ENCODE results near the gene TSPAN14. TPM values are rescaled to one million over a fixed set of nuclear protein-coding genes. Genes with fewer than 3 reads are reported as not detected.

Gene TSPAN14
- total and polyA plus RNA-seq, 2 of the 13 experiments (the other 11 are each of a cell fraction or from before 2014, with no cell fraction given) = 24.1 to 80.6 TPM

GRCh38 chr10:80411267-80411668 is 42.8 kb upstream of the TSPAN14 start (continued):
- no peak for TF ChIP-seq NAIF1 (CRISPR knock-in tag; IDR thresholded peaks at IDR 0.05; ENCODE audit: borderline replicate concordance)
- TF ChIP-seq, protein P1, sequence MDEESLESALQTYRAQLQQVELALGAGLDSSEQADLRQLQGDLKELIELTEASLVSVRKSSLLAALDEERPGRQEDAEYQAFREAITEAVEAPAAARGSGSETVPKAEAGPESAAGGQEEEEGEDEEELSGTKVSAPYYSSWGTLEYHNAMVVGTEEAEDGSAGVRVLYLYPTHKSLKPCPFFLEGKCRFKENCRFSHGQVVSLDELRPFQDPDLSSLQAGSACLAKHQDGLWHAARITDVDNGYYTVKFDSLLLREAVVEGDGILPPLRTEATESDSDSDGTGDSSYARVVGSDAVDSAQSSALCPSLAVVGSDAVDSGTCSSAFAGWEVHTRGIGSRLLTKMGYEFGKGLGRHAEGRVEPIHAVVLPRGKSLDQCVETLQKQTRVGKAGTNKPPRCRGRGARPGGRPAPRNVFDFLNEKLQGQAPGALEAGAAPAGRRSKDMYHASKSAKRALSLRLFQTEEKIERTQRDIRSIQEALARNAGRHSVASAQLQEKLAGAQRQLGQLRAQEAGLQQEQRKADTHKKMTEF (CRISPR knock-in tag; IDR thresholded peaks at IDR 0.05) = peak; percentile 44; the same call in 1 of the 2 replicates
- 0 out of 2 replicates have a peak, but pooled peaks have one; percentile 38 for TF ChIP-seq ZMAT3 (CRISPR knock-in tag; conservative IDR thresholded peaks at IDR 0.05)
- no peak for TF ChIP-seq ZNF18 (CRISPR knock-in tag; IDR thresholded peaks at IDR 0.05; ENCODE audit: insufficient replicate concordance)
- TF ChIP-seq GATA4 (IDR thresholded peaks at IDR 0.05; ENCODE audit: borderline replicate concordance, low read depth) = no peak
- TF ChIP-seq, protein P2, sequence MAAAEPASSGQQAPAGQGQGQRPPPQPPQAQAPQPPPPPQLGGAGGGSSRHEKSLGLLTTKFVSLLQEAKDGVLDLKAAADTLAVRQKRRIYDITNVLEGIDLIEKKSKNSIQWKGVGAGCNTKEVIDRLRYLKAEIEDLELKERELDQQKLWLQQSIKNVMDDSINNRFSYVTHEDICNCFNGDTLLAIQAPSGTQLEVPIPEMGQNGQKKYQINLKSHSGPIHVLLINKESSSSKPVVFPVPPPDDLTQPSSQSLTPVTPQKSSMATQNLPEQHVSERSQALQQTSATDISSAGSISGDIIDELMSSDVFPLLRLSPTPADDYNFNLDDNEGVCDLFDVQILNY (CRISPR knock-in tag; conservative IDR thresholded peaks at IDR 0.05) = no peak
- TF ChIP-seq SIN3B (IDR thresholded peaks at IDR 0.05; ENCODE audit: low read length) = no peak
- TF ChIP-seq ZNF296 (CRISPR knock-in tag; conservative IDR thresholded peaks at IDR 0.05) = no peak
- TF ChIP-seq CEBPG (CRISPR knock-in tag; IDR thresholded peaks at IDR 0.05) = no peak
- TF ChIP-seq ZFP90 (CRISPR knock-in tag; IDR thresholded peaks at IDR 0.05; ENCODE audit: borderline replicate concordance) = no peak
- TF ChIP-seq NFE2 (CRISPR knock-in tag; IDR thresholded peaks at IDR 0.05) = no peak
- TF ChIP-seq, protein P3, sequence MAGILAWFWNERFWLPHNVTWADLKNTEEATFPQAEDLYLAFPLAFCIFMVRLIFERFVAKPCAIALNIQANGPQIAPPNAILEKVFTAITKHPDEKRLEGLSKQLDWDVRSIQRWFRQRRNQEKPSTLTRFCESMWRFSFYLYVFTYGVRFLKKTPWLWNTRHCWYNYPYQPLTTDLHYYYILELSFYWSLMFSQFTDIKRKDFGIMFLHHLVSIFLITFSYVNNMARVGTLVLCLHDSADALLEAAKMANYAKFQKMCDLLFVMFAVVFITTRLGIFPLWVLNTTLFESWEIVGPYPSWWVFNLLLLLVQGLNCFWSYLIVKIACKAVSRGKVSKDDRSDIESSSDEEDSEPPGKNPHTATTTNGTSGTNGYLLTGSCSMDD (CRISPR knock-in tag; IDR thresholded peaks at IDR 0.05) = no peak
- no peak for TF ChIP-seq KLF13 (CRISPR knock-in tag; IDR thresholded peaks at IDR 0.05)
- no peak for TF ChIP-seq MEIS1 (CRISPR knock-in tag; IDR thresholded peaks at IDR 0.05; ENCODE audit: borderline replicate concordance)
- TF ChIP-seq HMG20A (CRISPR knock-in tag; IDR thresholded peaks at IDR 0.05; ENCODE audit: borderline replicate concordance) = no peak; the same call in 1 of the 2 replicates
- no peak for TF ChIP-seq SETDB1 (CRISPR knock-in tag; IDR thresholded peaks at IDR 0.05; ENCODE audit: borderline replicate concordance)
- TF ChIP-seq ZNF432 (CRISPR knock-in tag; IDR thresholded peaks at IDR 0.05; ENCODE audit: borderline replicate concordance) = no peak
- TF ChIP-seq ZBTB43 (CRISPR knock-in tag; conservative IDR thresholded peaks at IDR 0.05) = no peak
- no peak for TF ChIP-seq NCOA1 (CRISPR knock-in tag; IDR thresholded peaks at IDR 0.05)
- peak; percentile 88 for TF ChIP-seq ZNF644 (CRISPR knock-in tag; IDR thresholded peaks at IDR 0.05; ENCODE audit: low read depth)
- no peak for TF ChIP-seq ZNF549 (CRISPR knock-in tag; IDR thresholded peaks at IDR 0.05)
- no peak for TF ChIP-seq ZNF101 (CRISPR knock-in tag; IDR thresholded peaks at IDR 0.05; ENCODE audit: borderline replicate concordance, low read depth)
- TF ChIP-seq REPIN1 (CRISPR knock-in tag; IDR thresholded peaks at IDR 0.05; ENCODE audit: borderline replicate concordance, low read depth) = no peak
- no peak for TF ChIP-seq NR2F1 (CRISPR knock-in tag; IDR thresholded peaks at IDR 0.05)
- no peak for TF ChIP-seq ZNF207 (IDR thresholded peaks at IDR 0.05; ENCODE audit: borderline replicate concordance)
